H9 (cell line): ENCODE data around the gene SRGAP3. TPM values are rescaled to one million over a fixed set of nuclear protein-coding genes. Genes with fewer than 3 reads are reported as not detected.

Experiments
- DNase-seq: peaks from one replicate; pipeline ENCODE4 v3.0.0-alpha.2; 2017
- H2AFZ ChIP-seq: one replicate; pipeline ENCODE4 v1.6.1; 2013; ENCODE audit warnings: mild to moderate bottlenecking, low read length, control low read depth, moderate library complexity
- H2AK5ac ChIP-seq: 2 replicates; pipeline ENCODE4 v1.6.1; 2013; ENCODE audit warnings: low read length, control low read depth, mixed read lengths; ENCODE audit not compliant: insufficient read length
- H2BK120ac ChIP-seq: one replicate; pipeline ENCODE4 v1.6.1; 2013; ENCODE audit warnings: low read depth, mild to moderate bottlenecking, low read length, control low read depth, inconsistent platforms; ENCODE audit not compliant: poor library complexity, severe bottlenecking
- H2BK12ac ChIP-seq: 2 replicates; pipeline ENCODE4 v1.6.1; 2013; ENCODE audit warnings: low read length, control low read depth, mixed read lengths, low read depth; ENCODE audit not compliant: insufficient read length
- H2BK15ac ChIP-seq: 2 replicates; pipeline ENCODE4 v1.6.1; 2013; ENCODE audit warnings: low read depth, low read length, control low read depth
- H2BK20ac ChIP-seq: one replicate; pipeline ENCODE4 v1.6.1; 2013; ENCODE audit warnings: low read depth, mild to moderate bottlenecking, low read length, control low read depth, inconsistent platforms; ENCODE audit not compliant: poor library complexity, severe bottlenecking
- H2BK5ac ChIP-seq: 2 replicates; pipeline ENCODE4 v1.6.1; 2013; ENCODE audit warnings: low read length, control low read depth, mixed read lengths; ENCODE audit not compliant: insufficient read length
- H3K14ac ChIP-seq: 2 replicates; pipeline ENCODE4 v1.6.1; 2013; ENCODE audit warnings: low read length, control low read depth; ENCODE audit not compliant: insufficient read depth
- H3K18ac ChIP-seq: 2 replicates; pipeline ENCODE4 v1.6.1; 2013; ENCODE audit warnings: low read depth, mild to moderate bottlenecking, mixed read lengths, low read length, control low read depth; ENCODE audit not compliant: insufficient read length
- H3K23ac ChIP-seq: 2 replicates; pipeline ENCODE4 v1.6.1; 2013; ENCODE audit warnings: low read length, control low read depth, mixed read lengths, low read depth; ENCODE audit not compliant: insufficient read length
- H3K23me2 ChIP-seq: 2 replicates; pipeline ENCODE4 v1.6.1; 2013; ENCODE audit warnings: low read depth, mild to moderate bottlenecking, mixed read lengths, low read length, control low read depth; ENCODE audit not compliant: insufficient read length, poor library complexity, severe bottlenecking
- H3K27ac ChIP-seq: 2 replicates; pipeline ENCODE4 v1.5.1; 2013; ENCODE audit warnings: low read length, control low read depth, mixed read lengths, low read depth; ENCODE audit not compliant: insufficient read length
- H3K27me3 ChIP-seq: 2 replicates; pipeline ENCODE4 v1.6.1; 2013; ENCODE audit warnings: low read length, control low read depth, inconsistent platforms; ENCODE audit not compliant: insufficient read depth
- H3K4ac ChIP-seq: 2 replicates; pipeline ENCODE4 v1.6.1; 2013; ENCODE audit warnings: low read depth, mild to moderate bottlenecking, control low read depth, inconsistent platforms, low read length, moderate library complexity
- H3K4me1 ChIP-seq: 2 replicates; pipeline ENCODE4 v1.6.1; 2013; ENCODE audit warnings: low read length, control low read depth, inconsistent platforms; ENCODE audit not compliant: insufficient read depth
- H3K4me2 ChIP-seq: 2 replicates; pipeline ENCODE4 v1.6.1; 2013; ENCODE audit warnings: low read length, control low read depth, mixed read lengths; ENCODE audit not compliant: insufficient read length, insufficient read depth
- H3K56ac ChIP-seq: 2 replicates; pipeline ENCODE4 v1.6.1; 2013; ENCODE audit warnings: low read depth, mild to moderate bottlenecking, mixed read lengths, low read length, control low read depth; ENCODE audit not compliant: insufficient read length
- H3K79me1 ChIP-seq: 2 replicates; pipeline ENCODE4 v1.6.1; 2013; ENCODE audit warnings: low read depth, mild to moderate bottlenecking, moderate library complexity, low read length, control low read depth, inconsistent platforms; ENCODE audit not compliant: insufficient read depth, poor library complexity, severe bottlenecking
- H3K79me2 ChIP-seq: 2 replicates; pipeline ENCODE4 v1.6.1; 2013; ENCODE audit warnings: low read length, control low read depth, inconsistent platforms; ENCODE audit not compliant: insufficient read depth
- H3K9ac ChIP-seq: 2 replicates; pipeline ENCODE4 v1.6.1; 2013; ENCODE audit warnings: low read length, control low read depth, mixed read lengths; ENCODE audit not compliant: insufficient read length; ENCODE audit errors: extremely low read depth
- H3K9me3 ChIP-seq: one replicate; pipeline ENCODE4 v1.6.1; 2013; ENCODE audit warnings: low read depth, low read length, inconsistent platforms; ENCODE audit not compliant: control insufficient read depth
- H3T11ph ChIP-seq: one replicate; pipeline ENCODE4 v1.6.1; 2013; ENCODE audit warnings: mild to moderate bottlenecking, low read length, control low read depth, inconsistent platforms
- H4K20me1 ChIP-seq: one replicate; pipeline ENCODE4 v1.6.1; 2013; ENCODE audit not compliant: control insufficient read depth, insufficient read length, insufficient read depth
- H4K5ac ChIP-seq: 2 replicates; pipeline ENCODE4 v1.6.1; 2013; ENCODE audit warnings: low read depth, mild to moderate bottlenecking, mixed read lengths, low read length, control low read depth; ENCODE audit not compliant: insufficient read length
- H4K8ac ChIP-seq: replicated peaks from 2 replicates; pipeline ENCODE4 v1.6.1; 2013; ENCODE audit warnings: low read length, control low read depth, mixed read lengths, low read depth; ENCODE audit not compliant: insufficient read length
- H4K91ac ChIP-seq: 2 replicates; pipeline ENCODE4 v1.6.1; 2013; ENCODE audit warnings: low read depth, mild to moderate bottlenecking, moderate library complexity, mixed read lengths, low read length, control low read depth; ENCODE audit not compliant: insufficient read length
- H3K27ac Mint-ChIP-seq, 3 experiments: 2 replicates in 2 of 3; 3 replicates in 1 of 3; pipeline ENCODE4 v1.8.0; 2020 to 2021; ENCODE audit warnings: mixed read lengths in 3 of 3, mild to moderate bottlenecking in 1 of 3, moderate library complexity in 1 of 3
- H3K27me3 Mint-ChIP-seq: 2 replicates; pipeline ENCODE4 v1.8.0; 2021; ENCODE audit warnings: low read depth, mild to moderate bottlenecking, moderate library complexity, mixed read lengths
- H3K36me3 Mint-ChIP-seq, 3 experiments: 2 replicates in 2 of 3; 3 replicates in 1 of 3; pipeline ENCODE4 v1.8.0; 2020 to 2021; ENCODE audit warnings: low read depth in 3 of 3, mixed read lengths in 3 of 3; ENCODE audit not compliant: insufficient read depth in 1 of 3
- H3K4me1 Mint-ChIP-seq, 2 experiments: 2 replicates each; pipeline ENCODE4 v1.8.0; 2020; ENCODE audit warnings: mixed read lengths in 2 of 2
- H3K4me3 Mint-ChIP-seq, 2 experiments: 2 replicates in 1 of 2; 3 replicates in 1 of 2; pipeline ENCODE4 v1.8.0; 2020 to 2021; ENCODE audit warnings: mild to moderate bottlenecking in 2 of 2, mixed read lengths in 2 of 2, moderate library complexity in 1 of 2
- H3K9me3 Mint-ChIP-seq, 2 experiments: 2 replicates in 1 of 2; 3 replicates in 1 of 2; pipeline ENCODE4 v1.8.0; 2020; ENCODE audit warnings: mild to moderate bottlenecking in 2 of 2, mixed read lengths in 2 of 2, moderate library complexity in 1 of 2
- WGBS: extraction: QIAGEN DNeasy Blood & Tissue Kit; methylation state at CpG from one replicate; pipeline ENCODE4 v1.1.7; 2013; ENCODE audit warnings: missing lambda C conversion rate, low lambda C conversion rate, mixed read lengths; ENCODE audit not compliant: insufficient read length; ENCODE audit errors: extremely low coverage; 5-methylcytosine and 5-hydroxymethylcytosine counted together
- total RNA-seq: library from RNA; stranded (reverse); gene quantifications from 2 replicates; pipeline ENCODE4 v1.2.1, GENCODE V29; 2021
- TF ChIP-seq, protein P1 (sequence below): fragments of 200-600 bp; sonication (generic); conservative IDR thresholded peaks from 3 replicates; pipeline ENCODE4 v1.8.0; 2021; ENCODE audit warnings: antibody characterized with exemption, mild to moderate bottlenecking

Gene SRGAP3
- total RNA-seq, 1 experiment from 2014 or later, result 3.4 TPM

DNA sequence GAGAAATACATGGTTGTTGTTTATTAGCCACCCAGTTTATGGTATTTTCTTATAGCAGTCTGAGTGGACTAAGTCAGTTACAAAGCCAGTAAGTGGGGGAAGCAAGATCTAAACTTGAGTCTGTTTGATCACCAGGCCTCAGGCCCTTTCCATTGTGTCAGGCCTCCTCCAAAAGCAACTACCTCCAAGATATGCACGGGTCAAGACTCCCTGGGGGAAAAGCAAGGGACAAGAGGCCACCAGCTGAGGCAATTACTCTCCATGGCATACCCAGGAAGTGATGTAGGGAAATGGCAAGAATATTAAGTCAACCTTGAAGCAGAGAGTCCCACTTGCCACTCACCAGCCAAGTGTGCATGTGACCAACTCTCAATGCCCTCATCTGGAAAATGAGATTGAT lies 28.6 kb upstream of the SRGAP3 start:
- Mint-ChIP-seq H3K36me3 (no peaks in the 10 kb centered on the region), H3K4me1 (peaks cover 18% of the 10 kb centered on the region in 2 experiments), H3K4me3 (no peak overlapping the region), H3K27ac (no peak overlapping the region), H3K9me3 (no peaks in the 10 kb centered on the region), H3K27me3 (peaks cover 3% of the 10 kb centered on the region)
- no peak overlapping the region for H3K4me2 ChIP-seq
- no peak for DNase-seq
- no peak overlapping the region for H4K5ac ChIP-seq
- H3K18ac ChIP-seq, result no peak overlapping the region
- H3K79me1 ChIP-seq, result no peaks in the 10 kb centered on the region
- H3K27me3 ChIP-seq, result no peaks in the 10 kb centered on the region
- no peak overlapping the region for H2AFZ ChIP-seq
- no peaks in the 10 kb centered on the region for H3K79me2 ChIP-seq
- no CpG with 5 or more reads among the region's 1 CpG for WGBS
- TF ChIP-seq, protein P1, sequence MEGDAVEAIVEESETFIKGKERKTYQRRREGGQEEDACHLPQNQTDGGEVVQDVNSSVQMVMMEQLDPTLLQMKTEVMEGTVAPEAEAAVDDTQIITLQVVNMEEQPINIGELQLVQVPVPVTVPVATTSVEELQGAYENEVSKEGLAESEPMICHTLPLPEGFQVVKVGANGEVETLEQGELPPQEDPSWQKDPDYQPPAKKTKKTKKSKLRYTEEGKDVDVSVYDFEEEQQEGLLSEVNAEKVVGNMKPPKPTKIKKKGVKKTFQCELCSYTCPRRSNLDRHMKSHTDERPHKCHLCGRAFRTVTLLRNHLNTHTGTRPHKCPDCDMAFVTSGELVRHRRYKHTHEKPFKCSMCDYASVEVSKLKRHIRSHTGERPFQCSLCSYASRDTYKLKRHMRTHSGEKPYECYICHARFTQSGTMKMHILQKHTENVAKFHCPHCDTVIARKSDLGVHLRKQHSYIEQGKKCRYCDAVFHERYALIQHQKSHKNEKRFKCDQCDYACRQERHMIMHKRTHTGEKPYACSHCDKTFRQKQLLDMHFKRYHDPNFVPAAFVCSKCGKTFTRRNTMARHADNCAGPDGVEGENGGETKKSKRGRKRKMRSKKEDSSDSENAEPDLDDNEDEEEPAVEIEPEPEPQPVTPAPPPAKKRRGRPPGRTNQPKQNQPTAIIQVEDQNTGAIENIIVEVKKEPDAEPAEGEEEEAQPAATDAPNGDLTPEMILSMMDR, result no peak
- no peak overlapping the region for H3K14ac ChIP-seq
- H4K91ac ChIP-seq, result no peak overlapping the region
- H2BK5ac ChIP-seq, result no peak overlapping the region
- H4K8ac ChIP-seq, result no peak overlapping the region
- H3K27ac ChIP-seq, result no peak overlapping the region
- no peak overlapping the region for H2BK12ac ChIP-seq
- no peak overlapping the region for H3K9ac ChIP-seq
- H2BK20ac ChIP-seq, result no peak overlapping the region
- H3K4me1 ChIP-seq, result no peaks in the 10 kb centered on the region; the same call in 1 of the 2 replicates
- no peaks in the 10 kb centered on the region for H3K9me3 ChIP-seq
- H3K23ac ChIP-seq, result no peak overlapping the region
- H2AK5ac ChIP-seq, result no peak overlapping the region
- no peaks in the 10 kb centered on the region for H3K23me2 ChIP-seq
- no peak overlapping the region for H3T11ph ChIP-seq
- no peak overlapping the region for H3K56ac ChIP-seq
- H3K4ac ChIP-seq, result no peak overlapping the region
- no peak overlapping the region for H2BK15ac ChIP-seq
- H4K20me1 ChIP-seq, result no peaks in the 10 kb centered on the region
- H2BK120ac ChIP-seq, result no peak overlapping the region
